IPS-18a (cell line): ENCODE data around the gene PADI3.

ENCODE experiments used
- H3K27ac ChIP-seq: one replicate; pipeline ENCODE4 v1.5.1; 2013; ENCODE audit warnings: low read length
- H3K27me3 ChIP-seq: one replicate; pipeline ENCODE4 v1.6.1; 2013; ENCODE audit warnings: mild to moderate bottlenecking, low read length; ENCODE audit not compliant: control insufficient read depth, insufficient read depth
- H3K36me3 ChIP-seq: one replicate; pipeline ENCODE4 v1.6.1; 2013; ENCODE audit warnings: low read depth, low read length; ENCODE audit not compliant: control insufficient read depth
- H3K4me1 ChIP-seq: one replicate; pipeline ENCODE4 v1.6.1; 2013; ENCODE audit warnings: low read depth, low read length; ENCODE audit not compliant: control insufficient read depth
- H3K4me3 ChIP-seq: one replicate; pipeline ENCODE4 v1.5.1; 2013; ENCODE audit warnings: low read length
- H3K9ac ChIP-seq: one replicate; pipeline ENCODE4 v1.6.1; 2013; ENCODE audit warnings: mild to moderate bottlenecking, low read length, moderate library complexity
- H3K9me3 ChIP-seq: one replicate; pipeline ENCODE4 v1.6.1; 2013; ENCODE audit warnings: low read depth, low read length; ENCODE audit not compliant: control insufficient read depth

Gene PADI3

GRCh38 chr1:17295292-17295691 lies 46.4 kb downstream of the PADI3 start:
- H3K4me1 ChIP-seq: no peaks in the 10 kb centered on the region
- H3K36me3 ChIP-seq: no peaks in the 10 kb centered on the region
- H3K27me3 ChIP-seq: no peaks in the 10 kb centered on the region
- no peaks in the 10 kb centered on the region for H3K9me3 ChIP-seq
- no peak overlapping the region for H3K9ac ChIP-seq
- no peak overlapping the region for H3K27ac ChIP-seq
- H3K4me3 ChIP-seq: no peak overlapping the region

GRCh38 chr1:17296086-17296485 lies 47.2 kb downstream of the PADI3 start:
- Histone ChIP-seq H3K36me3 (no peaks in the 10 kb centered on the region), H3K27ac (no peak overlapping the region), H3K9me3 (no peaks in the 10 kb centered on the region), H3K4me3 (no peak overlapping the region), H3K9ac (no peak overlapping the region), H3K27me3 (no peaks in the 10 kb centered on the region), H3K4me1 (no peaks in the 10 kb centered on the region)

GRCh38 chr1:17297991-17298390 lies 49.1 kb downstream of the PADI3 start:
- Histone ChIP-seq H3K4me1 (no peaks in the 10 kb centered on the region), H3K4me3 (no peak overlapping the region), H3K27ac (no peak overlapping the region), H3K9me3 (peaks cover 10% of the 10 kb centered on the region), H3K27me3 (no peaks in the 10 kb centered on the region), H3K9ac (no peak overlapping the region), H3K36me3 (no peaks in the 10 kb centered on the region)

- Histone ChIP-seq H3K4me1 (no peaks in the 10 kb centered on the region), H3K36me3 (no peaks in the 10 kb centered on the region), H3K27ac (no peak overlapping the region), H3K27me3 (no peaks in the 10 kb centered on the region), H3K9ac (no peak overlapping the region), H3K9me3 (peaks cover 10% of the 10 kb centered on the region), H3K4me3 (no peak overlapping the region)
Measured at GRCh38 chr1:17301767-17302166, 52.9 kb downstream of the PADI3 start.

- Histone ChIP-seq H3K27me3 (no peaks in the 10 kb centered on the region), H3K27ac (no peak overlapping the region), H3K36me3 (no peaks in the 10 kb centered on the region), H3K9ac (no peak overlapping the region), H3K4me1 (peaks cover 4% of the 10 kb centered on the region), H3K9me3 (peaks cover 10% of the 10 kb centered on the region), H3K4me3 (no peak overlapping the region)
Measured at GRCh38 chr1:17304151-17304825, 55.4 kb downstream of the PADI3 start.

- Histone ChIP-seq H3K4me3 (no peak overlapping the region), H3K27ac (no peak overlapping the region), H3K27me3 (no peaks in the 10 kb centered on the region), H3K36me3 (no peaks in the 10 kb centered on the region), H3K4me1 (peaks cover 4% of the 10 kb centered on the region), H3K9ac (no peak overlapping the region), H3K9me3 (peaks cover 10% of the 10 kb centered on the region)
Measured at GRCh38 chr1:17304826-17305175, 55.9 kb downstream of the PADI3 start.

GRCh38 chr1:17305576-17306095 lies 56.7 kb downstream of the PADI3 start:
- Histone ChIP-seq H3K4me3 (no peak overlapping the region), H3K36me3 (no peaks in the 10 kb centered on the region), H3K9me3 (peaks cover 10% of the 10 kb centered on the region), H3K9ac (no peak overlapping the region), H3K27ac (no peak overlapping the region), H3K4me1 (peaks cover 4% of the 10 kb centered on the region), H3K27me3 (no peaks in the 10 kb centered on the region)

GRCh38 chr1:17306407-17306806 lies 57.5 kb downstream of the PADI3 start:
- H3K36me3 ChIP-seq: no peaks in the 10 kb centered on the region
- H3K9ac ChIP-seq: no peak overlapping the region
- H3K27ac ChIP-seq: no peak overlapping the region
- H3K9me3 ChIP-seq: peaks cover 10% of the 10 kb centered on the region
- peaks cover 4% of the 10 kb centered on the region for H3K4me1 ChIP-seq
- no peak overlapping the region for H3K4me3 ChIP-seq
- no peaks in the 10 kb centered on the region for H3K27me3 ChIP-seq

GRCh38 chr1:17306921-17307320 lies 58.0 kb downstream of the PADI3 start:
- no peak overlapping the region for H3K9ac ChIP-seq
- no peaks in the 10 kb centered on the region for H3K36me3 ChIP-seq
- no peaks in the 10 kb centered on the region for H3K27me3 ChIP-seq
- H3K27ac ChIP-seq: no peak overlapping the region
- H3K9me3 ChIP-seq: peaks cover 7% of the 10 kb centered on the region
- no peak overlapping the region for H3K4me3 ChIP-seq
- H3K4me1 ChIP-seq: peaks cover 4% of the 10 kb centered on the region

- no peak overlapping the region for H3K4me3 ChIP-seq
- no peak overlapping the region for H3K9ac ChIP-seq
- H3K27me3 ChIP-seq: no peaks in the 10 kb centered on the region
- peaks cover 3% of the 10 kb centered on the region for H3K9me3 ChIP-seq
- H3K4me1 ChIP-seq: peaks cover 4% of the 10 kb centered on the region
- H3K27ac ChIP-seq: no peak overlapping the region
- no peaks in the 10 kb centered on the region for H3K36me3 ChIP-seq
Measured at GRCh38 chr1:17307329-17307728, 58.4 kb downstream of the PADI3 start.

GRCh38 chr1:17307946-17308345 lies 59.0 kb downstream of the PADI3 start, which contains the start of gene PADI4:
Gene PADI4 (plus strand): TSS chr1:17308197. CDS start chr1:17308223, 26 bp downstream.
- peaks cover 4% of the 10 kb centered on the region for H3K4me1 ChIP-seq
- H3K9ac ChIP-seq: no peak within 1 kb of the TSS
- H3K4me3 ChIP-seq: no peak within 1 kb of the TSS
- H3K27me3 ChIP-seq: no peaks in the 10 kb centered on the region
- no peaks in the 10 kb centered on the region for H3K36me3 ChIP-seq
- H3K27ac ChIP-seq: no peak within 1 kb of the TSS
- no peaks in the 10 kb centered on the region for H3K9me3 ChIP-seq

- H3K4me3 ChIP-seq: no peak overlapping the region
- no peaks in the 10 kb centered on the region for H3K27me3 ChIP-seq
- no peak overlapping the region for H3K9ac ChIP-seq
- H3K36me3 ChIP-seq: no peaks in the 10 kb centered on the region
- H3K4me1 ChIP-seq: peaks cover 4% of the 10 kb centered on the region
- H3K9me3 ChIP-seq: no peaks in the 10 kb centered on the region
- no peak overlapping the region for H3K27ac ChIP-seq
Measured at GRCh38 chr1:17308593-17308992, 59.7 kb downstream of the PADI3 start.
